Hippocampal formation (tissue), 2 donors: Measurements from ENCODE around the gene TLN1.

ENCODE experiments used
- DNase-seq, 2 donors: peaks; one replicate each; lab custom pipeline; 2025; lab: John Stamatoyannopoulos, UW

The TLN1 gene

GRCh38 chr9:35732185-35732799 lies at the start of gene TLN1, which contains the start of gene CREB3:
Gene TLN1 (minus strand): TSS chr9:35732195. CDS start chr9:35725694, 6,501 bp downstream.
Gene CREB3 (plus strand): TSS chr9:35732666. CDS start chr9:35732773, 107 bp downstream.
- peak; percentile 96 to 98 for DNase-seq

GRCh38 chr9:35781066-35781465 lies 49.1 kb upstream of the TLN1 start:
- DNase-seq = no peak

GRCh38 chr9:35778496-35778895 lies 46.5 kb upstream of the TLN1 start:
- DNase-seq = no peak

GRCh38 chr9:35776018-35776417 lies 44.0 kb upstream of the TLN1 start:
- DNase-seq = no peak

- DNase-seq = peak; percentile 10 to 25
These were observed 43.1 kb upstream of the TLN1 start for GRCh38 chr9:35774907-35775635.

- no peak for DNase-seq
These were observed 39.9 kb upstream of the TLN1 start for GRCh38 chr9:35771943-35772342.

GRCh38 chr9:35771534-35771933 lies 39.5 kb upstream of the TLN1 start:
- DNase-seq = no peak

- DNase-seq = no peak
These were observed 39.1 kb upstream of the TLN1 start for GRCh38 chr9:35771075-35771433.

- no peak for DNase-seq
These were observed 37.8 kb upstream of the TLN1 start for GRCh38 chr9:35769763-35770162.

- no peak for DNase-seq
These were observed 35.5 kb upstream of the TLN1 start for GRCh38 chr9:35767458-35767857.

GRCh38 chr9:35766997-35767396 lies 35.0 kb upstream of the TLN1 start:
- DNase-seq = no peak

GRCh38 chr9:35763803-35764202 lies 31.8 kb upstream of the TLN1 start:
- no peak for DNase-seq

GRCh38 chr9:35763181-35763580 lies 31.2 kb upstream of the TLN1 start:
- DNase-seq = no peak

- DNase-seq = no peak
These were observed 28.7 kb upstream of the TLN1 start for GRCh38 chr9:35760651-35761050.

GRCh38 chr9:35759795-35760194 lies 27.8 kb upstream of the TLN1 start:
- no peak for DNase-seq

- no peak for DNase-seq
These were observed 26.6 kb upstream of the TLN1 start for GRCh38 chr9:35758475-35759050.

GRCh38 chr9:35757892-35758275 lies 25.9 kb upstream of the TLN1 start:
- DNase-seq = no peak

GRCh38 chr9:35757226-35757891 lies 25.4 kb upstream of the TLN1 start:
- DNase-seq = peak in 1 of 2 donors; percentile 35

GRCh38 chr9:35756275-35757225 lies 24.6 kb upstream of the TLN1 start:
- peak; percentile 19 to 62 for DNase-seq

- DNase-seq = no peak
These were observed 23.1 kb upstream of the TLN1 start for GRCh38 chr9:35755071-35755470.

GRCh38 chr9:35754264-35754663 lies 22.3 kb upstream of the TLN1 start, which contains the start of gene MSMP:
Gene MSMP (minus strand): TSS chr9:35754276. CDS start chr9:35754129, 147 bp downstream.
- no peak for DNase-seq
